HepG2 (cell line): ENCODE data around the gene KBTBD3. TPM values are rescaled to one million over a fixed set of nuclear protein-coding genes. Genes with fewer than 3 reads are reported as not detected.

Experiments
- AHDC1 ChIP-seq: sonication (generic); formaldehyde crosslinking; IDR thresholded peaks from 2 replicates; pipeline ENCODE4 v1.5.1; 2020; ENCODE audit warnings: mild to moderate bottlenecking, missing genetic modification reagents, borderline replicate concordance
- ARID5B ChIP-seq: IDR thresholded peaks from 2 replicates; pipeline ENCODE4 v1.4.0; 2020; ENCODE audit warnings: mild to moderate bottlenecking, missing genetic modification reagents
- BATF2 ChIP-seq: sonication (generic); formaldehyde crosslinking; IDR thresholded peaks from 2 replicates; pipeline ENCODE4 v1.8.0; 2022; ENCODE audit warnings: mild to moderate bottlenecking, missing genetic modification reagents, moderate library complexity
- BRD4 ChIP-seq: sonication (generic); formaldehyde crosslinking; IDR thresholded peaks from 2 replicates; pipeline ENCODE4 v1.4.0; 2020; ENCODE audit warnings: missing genetic modification reagents
- DBP ChIP-seq: sonication (generic); formaldehyde crosslinking; IDR thresholded peaks from 2 replicates; pipeline ENCODE4 v1.4.0; 2020; ENCODE audit warnings: missing genetic modification reagents; ENCODE audit errors: not compliant biosample characterization
- GABPB1 ChIP-seq: IDR thresholded peaks from 2 replicates; pipeline ENCODE4 v1.6.1; 2016; ENCODE audit warnings: mild to moderate bottlenecking, missing genetic modification reagents, moderate library complexity, missing compliant biosample characterization
- HNRNPUL1 ChIP-seq: fragments of 200-400 bp; formaldehyde crosslinking; IDR thresholded peaks from 2 replicates; pipeline ENCODE4 v1.6.1; 2017; ENCODE audit warnings: low read depth, mild to moderate bottlenecking, low read length, moderate library complexity
- NCOR1 ChIP-seq: fragments of 200-600 bp; sonication (generic); IDR thresholded peaks from 2 replicates; pipeline ENCODE4 v1.7.0; 2017; ENCODE audit warnings: antibody characterized with exemption, low read length, borderline replicate concordance
- PHF21A ChIP-seq: sonication (generic); formaldehyde crosslinking; IDR thresholded peaks from 2 replicates; pipeline ENCODE4 v1.5.0; 2020; ENCODE audit warnings: mild to moderate bottlenecking, missing genetic modification reagents
- SNAPC2 ChIP-seq: sonication (generic); formaldehyde crosslinking; IDR thresholded peaks from 2 replicates; pipeline ENCODE4 v1.8.1; 2022; ENCODE audit warnings: mild to moderate bottlenecking, missing genetic modification reagents
- STAT5B ChIP-seq: sonication (generic); formaldehyde crosslinking; IDR thresholded peaks from 2 replicates; pipeline ENCODE4 v1.4.0; 2020; ENCODE audit warnings: missing genetic modification reagents
- SYNCRIP ChIP-seq: fragments of 200-400 bp; formaldehyde crosslinking; IDR thresholded peaks from 2 replicates; pipeline ENCODE4 v1.6.1; 2018; ENCODE audit warnings: mild to moderate bottlenecking, low read depth, low read length; ENCODE audit not compliant: insufficient read depth
- ZFY ChIP-seq: sonication (generic); formaldehyde crosslinking; IDR thresholded peaks from 2 replicates; pipeline ENCODE4 v1.4.0; 2020; ENCODE audit warnings: missing genetic modification reagents
- ZNF143 ChIP-seq: sonication (generic); formaldehyde crosslinking; IDR thresholded peaks from 2 replicates; pipeline ENCODE4 v1.4.0; 2020; ENCODE audit warnings: missing genetic modification reagents
- ZNF264 ChIP-seq: sonication (generic); formaldehyde crosslinking; IDR thresholded peaks from 2 replicates; pipeline ENCODE4 v1.4.0; 2020; ENCODE audit warnings: missing genetic modification reagents
- ZNF33B ChIP-seq: sonication (generic); formaldehyde crosslinking; IDR thresholded peaks from 2 replicates; pipeline ENCODE4 v1.5.1; 2020; ENCODE audit warnings: mild to moderate bottlenecking, missing genetic modification reagents
- ZNF460 ChIP-seq: sonication (generic); formaldehyde crosslinking; IDR thresholded peaks from 2 replicates; pipeline ENCODE4 v1.5.1; 2020; ENCODE audit warnings: missing genetic modification reagents, mild to moderate bottlenecking, borderline replicate concordance
- ZNF782 ChIP-seq: sonication (generic); formaldehyde crosslinking; IDR thresholded peaks from 2 replicates; pipeline ENCODE4 v1.4.0; 2020; ENCODE audit warnings: missing genetic modification reagents, mild to moderate bottlenecking, borderline replicate concordance
- ZNF816 ChIP-seq: sonication (generic); formaldehyde crosslinking; IDR thresholded peaks from 2 replicates; pipeline ENCODE4 v1.8.0; 2022; ENCODE audit warnings: missing genetic modification reagents, mild to moderate bottlenecking, borderline replicate concordance
- polyA plus RNA-seq, 8 experiments: library from polyadenylated mRNA; depleted of rRNA in 3 of 8; stranded (reverse) in 7 of 8; unstranded in 1 of 8; fragments of >200 nt; fragmentation: Illumina TruSeq in 4 of 8; extraction: Trizol in 4 of 8; gene quantifications; 2 replicates each; pipeline versions ENCODE4 v1.2.1 to v1.2.3, GENCODE V29; 2011 to 2016; ENCODE audit warnings: low read depth in 4 of 8, missing spikeins in 1 of 8, mixed read lengths in 1 of 8; ENCODE audit not compliant: insufficient read depth in 1 of 8
- total RNA-seq, 5 experiments: library from RNA; depleted of rRNA; stranded (reverse); fragments of >200 nt; fragmentation: Illumina TruSeq; extraction: Trizol; gene quantifications; 2 replicates each; pipeline ENCODE4 v1.2.3, GENCODE V29; 2016; ENCODE audit warnings: low read depth in 1 of 5

Gene KBTBD3
- total and polyA plus RNA-seq, 2 of the 13 experiments (the other 11 are each of a cell fraction or from before 2014, with no cell fraction given): 1.8 to 7.4 TPM

- no peak for TF ChIP-seq AHDC1
- no peak for TF ChIP-seq ZNF460 (CRISPR knock-in tag)
- no peak for TF ChIP-seq STAT5B (CRISPR knock-in tag)
- TF ChIP-seq DBP (CRISPR knock-in tag): no peak
- TF ChIP-seq GABPB1 (CRISPR knock-in tag): peak; percentile 97
- TF ChIP-seq BATF2 (CRISPR knock-in tag): no peak
- no peak for TF ChIP-seq ZNF782 (CRISPR knock-in tag)
- no peak for TF ChIP-seq HNRNPUL1
- no peak for TF ChIP-seq SNAPC2
- TF ChIP-seq NCOR1: no peak
- no peak for TF ChIP-seq BRD4
- TF ChIP-seq ARID5B (CRISPR knock-in tag): peak; percentile 38
- TF ChIP-seq ZNF143 (CRISPR knock-in tag): no peak
- TF ChIP-seq ZNF33B (CRISPR knock-in tag): no peak
- peak; percentile 80 for TF ChIP-seq PHF21A (CRISPR knock-in tag)
- no peak for TF ChIP-seq ZNF816 (CRISPR knock-in tag)
- TF ChIP-seq ZFY (CRISPR knock-in tag): peak; percentile 60
- no peak for TF ChIP-seq ZNF264 (CRISPR knock-in tag)
- TF ChIP-seq SYNCRIP: no peak
Measured at GRCh38 chr11:106021967-106022794, 55.0 kb downstream of the KBTBD3 start, which contains the start of gene MSANTD4 (continued).
